Mammary epithelial cell (primary cell): ENCODE measurements around the gene RCL1.

Source experiments
- EZH2 ChIP-seq: IDR thresholded peaks from 2 replicates; pipeline ENCODE4 v1.6.1; 2012; ENCODE audit warnings: low read length, inconsistent platforms, borderline replicate concordance
- TF ChIP-seq, protein P1 (sequence below), 2 donors: IDR thresholded peaks in 1 of 2; conservative IDR thresholded peaks in 1 of 2; 2 replicates each; pipeline ENCODE4 v1.5.1; 2011 to 2012; ENCODE audit warnings: inconsistent platforms in 2 of 2, low read length in 2 of 2, mild to moderate bottlenecking in 2 of 2, control low read depth in 1 of 2, low read depth in 1 of 2; ENCODE audit not compliant: insufficient read depth in 1 of 2; ENCODE audit errors: extremely low read depth in 1 of 2

DNA sequence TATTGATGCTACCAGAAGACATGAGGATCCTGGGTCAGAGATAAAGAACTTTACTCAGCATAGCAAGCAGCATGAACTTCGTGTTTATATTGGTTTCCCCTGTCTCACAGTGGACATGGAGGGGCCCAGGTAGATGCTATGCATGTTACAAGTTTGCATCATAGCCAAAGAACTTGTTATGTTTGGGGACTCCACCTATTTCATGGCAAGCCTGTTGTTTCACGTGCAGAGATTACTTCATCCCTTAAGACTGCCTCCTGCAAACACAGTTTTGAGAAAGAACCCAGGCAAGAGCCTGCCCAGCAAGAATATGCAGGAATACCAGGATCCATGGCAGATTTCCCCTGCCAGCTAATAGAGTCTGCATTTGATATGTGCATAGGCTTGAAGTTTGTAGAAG, 68.4 kb downstream of the RCL1 start:
- no peak for TF ChIP-seq EZH2
- TF ChIP-seq, protein P1, sequence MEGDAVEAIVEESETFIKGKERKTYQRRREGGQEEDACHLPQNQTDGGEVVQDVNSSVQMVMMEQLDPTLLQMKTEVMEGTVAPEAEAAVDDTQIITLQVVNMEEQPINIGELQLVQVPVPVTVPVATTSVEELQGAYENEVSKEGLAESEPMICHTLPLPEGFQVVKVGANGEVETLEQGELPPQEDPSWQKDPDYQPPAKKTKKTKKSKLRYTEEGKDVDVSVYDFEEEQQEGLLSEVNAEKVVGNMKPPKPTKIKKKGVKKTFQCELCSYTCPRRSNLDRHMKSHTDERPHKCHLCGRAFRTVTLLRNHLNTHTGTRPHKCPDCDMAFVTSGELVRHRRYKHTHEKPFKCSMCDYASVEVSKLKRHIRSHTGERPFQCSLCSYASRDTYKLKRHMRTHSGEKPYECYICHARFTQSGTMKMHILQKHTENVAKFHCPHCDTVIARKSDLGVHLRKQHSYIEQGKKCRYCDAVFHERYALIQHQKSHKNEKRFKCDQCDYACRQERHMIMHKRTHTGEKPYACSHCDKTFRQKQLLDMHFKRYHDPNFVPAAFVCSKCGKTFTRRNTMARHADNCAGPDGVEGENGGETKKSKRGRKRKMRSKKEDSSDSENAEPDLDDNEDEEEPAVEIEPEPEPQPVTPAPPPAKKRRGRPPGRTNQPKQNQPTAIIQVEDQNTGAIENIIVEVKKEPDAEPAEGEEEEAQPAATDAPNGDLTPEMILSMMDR (conservative IDR thresholded peaks at IDR 0.05 in 1 of 2, IDR thresholded peaks at IDR 0.05 in 1 of 2; ENCODE audit: extremely low read depth in 1 of 2, insufficient read depth in 1 of 2, low read depth in 1 of 2, low read length in 2 of 2), result no peak
